ENCODE results near the gene CERK.

DNA sequence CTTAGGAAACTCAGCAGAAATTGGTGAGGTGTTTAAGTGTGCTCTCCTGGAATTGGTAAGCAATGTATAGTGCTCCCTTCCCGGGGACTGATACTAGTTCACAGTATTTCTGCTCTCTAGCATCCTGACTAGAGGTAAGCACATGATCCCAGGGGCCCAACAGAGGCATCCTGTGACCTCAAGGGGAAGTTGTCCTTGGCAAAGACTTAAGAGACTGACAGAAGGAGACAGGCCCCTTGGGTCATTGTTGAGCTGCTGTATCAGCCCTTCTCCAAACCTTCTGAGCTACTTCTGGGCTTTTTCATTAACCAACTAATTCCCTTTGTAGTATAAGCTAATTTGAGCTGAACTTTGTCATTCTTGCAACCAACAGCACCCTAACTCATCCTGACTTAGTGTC lies 20.1 kb upstream of the CERK start:
- TF ChIP-seq POLR2AphosphoS5 (IDR thresholded peaks at IDR 0.05; ENCODE audit: borderline replicate concordance, low read depth, low read length) (no peak), EZH2 (IDR thresholded peaks at IDR 0.05) (no peak), FOXP2 (optimal IDR thresholded peaks at IDR 0.05; ENCODE audit: control extremely low read depth, extremely low read length, insufficient read depth) (no peak)

Data from SK-N-MC (cell line).